Measurements from ENCODE around the gene CYB5R3. TPM values are rescaled to one million over a fixed set of nuclear protein-coding genes. Genes with fewer than 3 reads are reported as not detected.

CYB5R3 gene
- total and polyA plus RNA-seq, 4 donors: 49.4 to 210 (median 134) TPM

GRCh38 chr22:42688241-42689211 is 39.3 kb upstream of the CYB5R3 start:
- 29% methylated on average over 25 of the region's 25 CpGs for WGBS
- Histone ChIP-seq H3K36me3 (ENCODE audit: control insufficient read depth in 4 of 4, insufficient read depth in 3 of 4, low read depth in 1 of 4, low read length in 3 of 4) (no peaks in the 10 kb centered on the region), H3K4me1 (ENCODE audit: control insufficient read depth in 4 of 4, insufficient read depth in 4 of 4, low read length in 3 of 4) (peaks cover 6 to 14% (median 11%) of the 10 kb centered on the region in 4 donors), H3K27ac (ENCODE audit: low read depth in 1 of 2, low read length in 2 of 2) (peak overlapping the region; percentile 34 to 49), H3K4me3 (ENCODE audit: low read depth in 1 of 3, low read length in 3 of 3) (no peak overlapping the region), H3K27me3 (ENCODE audit: control insufficient read depth in 4 of 4, insufficient read depth in 4 of 4, low read length in 3 of 4) (no peaks in the 10 kb centered on the region), H3K9ac (ENCODE audit: low read depth in 1 of 2, low read length in 2 of 2) (peak overlapping the region in 1 of 2 donors; percentile 33), H3K9me3 (ENCODE audit: control insufficient read depth in 4 of 4, low read length in 3 of 4) (no peaks in the 10 kb centered on the region)
- peak; percentile 75 to 78 for TF ChIP-seq RXRA (IDR thresholded peaks at IDR 0.05)
- peak; percentile 62 for TF ChIP-seq HNF4G (IDR thresholded peaks at IDR 0.05)
- TF ChIP-seq FOXA2 (IDR thresholded peaks at IDR 0.05): peak; percentile 25
- peak; percentile 43 for TF ChIP-seq YY1 (IDR thresholded peaks at IDR 0.05)
- peak; percentile 23 to 55 for TF ChIP-seq RAD21 (IDR thresholded peaks at IDR 0.05)
- peak; percentile 85 to 90 for TF ChIP-seq HNF4A (conservative IDR thresholded peaks at IDR 0.05)
- TF ChIP-seq NR2F2 (IDR thresholded peaks at IDR 0.05): peak; percentile 43
- no peak for TF ChIP-seq FOXA1 (IDR thresholded peaks at IDR 0.05)
- TF ChIP-seq TAF1 (conservative IDR thresholded peaks at IDR 0.05): no peak
- peak; percentile 87 for TF ChIP-seq SP1 (IDR thresholded peaks at IDR 0.05)
- peak in 1 of 2 donors; percentile 20 for TF ChIP-seq GABPA (IDR thresholded peaks at IDR 0.05 in 1 of 2, conservative IDR thresholded peaks at IDR 0.05 in 1 of 2)
- TF ChIP-seq, protein P1, sequence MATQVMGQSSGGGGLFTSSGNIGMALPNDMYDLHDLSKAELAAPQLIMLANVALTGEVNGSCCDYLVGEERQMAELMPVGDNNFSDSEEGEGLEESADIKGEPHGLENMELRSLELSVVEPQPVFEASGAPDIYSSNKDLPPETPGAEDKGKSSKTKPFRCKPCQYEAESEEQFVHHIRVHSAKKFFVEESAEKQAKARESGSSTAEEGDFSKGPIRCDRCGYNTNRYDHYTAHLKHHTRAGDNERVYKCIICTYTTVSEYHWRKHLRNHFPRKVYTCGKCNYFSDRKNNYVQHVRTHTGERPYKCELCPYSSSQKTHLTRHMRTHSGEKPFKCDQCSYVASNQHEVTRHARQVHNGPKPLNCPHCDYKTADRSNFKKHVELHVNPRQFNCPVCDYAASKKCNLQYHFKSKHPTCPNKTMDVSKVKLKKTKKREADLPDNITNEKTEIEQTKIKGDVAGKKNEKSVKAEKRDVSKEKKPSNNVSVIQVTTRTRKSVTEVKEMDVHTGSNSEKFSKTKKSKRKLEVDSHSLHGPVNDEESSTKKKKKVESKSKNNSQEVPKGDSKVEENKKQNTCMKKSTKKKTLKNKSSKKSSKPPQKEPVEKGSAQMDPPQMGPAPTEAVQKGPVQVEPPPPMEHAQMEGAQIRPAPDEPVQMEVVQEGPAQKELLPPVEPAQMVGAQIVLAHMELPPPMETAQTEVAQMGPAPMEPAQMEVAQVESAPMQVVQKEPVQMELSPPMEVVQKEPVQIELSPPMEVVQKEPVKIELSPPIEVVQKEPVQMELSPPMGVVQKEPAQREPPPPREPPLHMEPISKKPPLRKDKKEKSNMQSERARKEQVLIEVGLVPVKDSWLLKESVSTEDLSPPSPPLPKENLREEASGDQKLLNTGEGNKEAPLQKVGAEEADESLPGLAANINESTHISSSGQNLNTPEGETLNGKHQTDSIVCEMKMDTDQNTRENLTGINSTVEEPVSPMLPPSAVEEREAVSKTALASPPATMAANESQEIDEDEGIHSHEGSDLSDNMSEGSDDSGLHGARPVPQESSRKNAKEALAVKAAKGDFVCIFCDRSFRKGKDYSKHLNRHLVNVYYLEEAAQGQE (IDR thresholded peaks at IDR 0.05): peak; percentile 62
- no peak for TF ChIP-seq ZBTB33 (IDR thresholded peaks at IDR 0.05)
- no peak for TF ChIP-seq CTCF (IDR thresholded peaks at IDR 0.05; ENCODE audit: low read depth, low read length, missing input control)
- TF ChIP-seq, protein P2, sequence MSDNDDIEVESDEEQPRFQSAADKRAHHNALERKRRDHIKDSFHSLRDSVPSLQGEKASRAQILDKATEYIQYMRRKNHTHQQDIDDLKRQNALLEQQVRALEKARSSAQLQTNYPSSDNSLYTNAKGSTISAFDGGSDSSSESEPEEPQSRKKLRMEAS (IDR thresholded peaks at IDR 0.05): no peak
- peak; percentile 70 to 74 for TF ChIP-seq JUND (IDR thresholded peaks at IDR 0.05)
- peak; percentile 32 to 64 for TF ChIP-seq EGR1 (IDR thresholded peaks at IDR 0.05; ENCODE audit: low read depth in 2 of 2)
- TF ChIP-seq, protein P3, sequence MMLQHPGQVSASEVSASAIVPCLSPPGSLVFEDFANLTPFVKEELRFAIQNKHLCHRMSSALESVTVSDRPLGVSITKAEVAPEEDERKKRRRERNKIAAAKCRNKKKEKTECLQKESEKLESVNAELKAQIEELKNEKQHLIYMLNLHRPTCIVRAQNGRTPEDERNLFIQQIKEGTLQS (IDR thresholded peaks at IDR 0.05): peak; percentile 20
- peak; percentile 50 for DNase-seq (ENCODE audit: low spot score)

Data from liver (tissue), 9 donors.